HepG2 (cell line): Measurements from ENCODE around the gene HPCAL1. TPM values are rescaled to one million over a fixed set of nuclear protein-coding genes. Genes with fewer than 3 reads are reported as not detected.

Experiments used
- AFF4 ChIP-seq: sonication (generic); formaldehyde crosslinking; IDR thresholded peaks from 2 replicates; pipeline ENCODE4 v1.4.0; 2020; ENCODE audit warnings: missing genetic modification reagents
- KIAA2018 ChIP-seq: sonication (generic); formaldehyde crosslinking; IDR thresholded peaks from 2 replicates; pipeline ENCODE4 v1.5.0; 2020; ENCODE audit warnings: mild to moderate bottlenecking, missing genetic modification reagents, borderline replicate concordance
- KLF11 ChIP-seq: IDR thresholded peaks from 2 replicates; pipeline ENCODE4 v1.6.1; 2016; ENCODE audit warnings: missing compliant biosample characterization
- KLF15 ChIP-seq: sonication (generic); formaldehyde crosslinking; IDR thresholded peaks from 2 replicates; pipeline ENCODE4 v1.8.1; 2023; ENCODE audit warnings: borderline replicate concordance, mild to moderate bottlenecking, inconsistent platforms, missing genetic modification reagents, mixed read lengths
- MBD4 ChIP-seq: IDR thresholded peaks from 2 replicates; pipeline ENCODE4 v1.6.1; 2012; ENCODE audit warnings: low read length, inconsistent platforms, borderline replicate concordance
- ZNF543 ChIP-seq: sonication (generic); formaldehyde crosslinking; IDR thresholded peaks from 2 replicates; pipeline ENCODE4 v1.4.0; 2020; ENCODE audit warnings: mild to moderate bottlenecking, missing genetic modification reagents
- polyA plus RNA-seq, 8 experiments: library from polyadenylated mRNA; depleted of rRNA in 3 of 8; stranded (reverse) in 7 of 8; unstranded in 1 of 8; fragments of >200 nt; fragmentation: Illumina TruSeq in 4 of 8; extraction: Trizol in 4 of 8; gene quantifications; 2 replicates each; pipeline versions ENCODE4 v1.2.1 to v1.2.3, GENCODE V29; 2011 to 2016; ENCODE audit warnings: low read depth in 4 of 8, missing spikeins in 1 of 8, mixed read lengths in 1 of 8; ENCODE audit not compliant: insufficient read depth in 1 of 8
- total RNA-seq, 5 experiments: library from RNA; depleted of rRNA; stranded (reverse); fragments of >200 nt; fragmentation: Illumina TruSeq; extraction: Trizol; gene quantifications; 2 replicates each; pipeline ENCODE4 v1.2.3, GENCODE V29; 2016; ENCODE audit warnings: low read depth in 1 of 5
- TF ChIP-seq, protein P1 (sequence below): sonication (generic); formaldehyde crosslinking; IDR thresholded peaks from 2 replicates; pipeline ENCODE4 v1.8.1; 2023; ENCODE audit warnings: mild to moderate bottlenecking, missing genetic modification reagents
- TF ChIP-seq, protein P2 (sequence below): sonication (generic); formaldehyde crosslinking; IDR thresholded peaks from 2 replicates; pipeline ENCODE4 v1.5.1; 2020; ENCODE audit warnings: mild to moderate bottlenecking, missing genetic modification reagents, borderline replicate concordance

The HPCAL1 gene
- total and polyA plus RNA-seq, 2 of the 13 experiments (the other 11 are each of a cell fraction or from before 2014, with no cell fraction given), result 29.5 to 29.9 TPM

DNA sequence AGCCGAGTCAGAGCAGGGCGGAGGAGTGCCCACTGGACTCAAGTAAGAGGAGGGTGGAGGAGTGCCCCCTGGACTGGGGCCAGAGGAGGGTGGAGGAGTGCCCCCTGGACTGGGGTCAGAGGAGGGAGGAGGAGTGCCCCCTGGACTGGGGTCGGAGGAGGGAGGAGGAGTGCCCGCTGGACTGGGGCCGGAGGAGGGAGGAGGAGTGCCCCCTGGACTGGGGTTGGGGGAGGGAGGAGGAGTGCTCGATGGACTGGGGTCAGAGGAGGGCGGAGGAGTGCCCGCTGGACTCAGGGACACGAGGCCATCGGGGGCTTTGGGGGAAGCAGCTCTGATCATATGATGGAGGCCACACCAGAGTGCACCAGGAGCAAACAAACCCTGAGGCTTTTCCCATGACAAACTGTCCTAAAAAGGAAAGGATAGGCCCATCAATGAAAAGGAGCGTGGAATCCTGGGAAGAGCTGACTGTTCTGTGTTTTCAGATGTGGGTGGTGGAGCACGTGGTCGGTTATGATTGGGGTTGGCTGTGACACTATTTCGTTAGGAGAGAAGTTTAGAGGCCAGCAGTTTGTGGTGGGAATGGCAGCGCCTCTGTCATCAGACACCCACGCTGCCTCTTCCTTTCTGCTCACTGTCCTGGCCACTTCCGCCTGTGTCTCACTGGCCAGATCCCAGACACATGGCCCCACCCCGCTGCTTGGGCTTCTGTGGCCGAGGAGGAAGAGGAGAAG is 24.5 kb upstream of the HPCAL1 start (continued):
- TF ChIP-seq KIAA2018 (no peak), MBD4 (no peak), KLF15 (CRISPR knock-in tag) (no peak), KLF11 (no peak), ZNF543 (CRISPR knock-in tag) (peak; percentile 97), AFF4 (peak; percentile 48; the same call in 1 of the 2 replicates)
- TF ChIP-seq, protein P1, sequence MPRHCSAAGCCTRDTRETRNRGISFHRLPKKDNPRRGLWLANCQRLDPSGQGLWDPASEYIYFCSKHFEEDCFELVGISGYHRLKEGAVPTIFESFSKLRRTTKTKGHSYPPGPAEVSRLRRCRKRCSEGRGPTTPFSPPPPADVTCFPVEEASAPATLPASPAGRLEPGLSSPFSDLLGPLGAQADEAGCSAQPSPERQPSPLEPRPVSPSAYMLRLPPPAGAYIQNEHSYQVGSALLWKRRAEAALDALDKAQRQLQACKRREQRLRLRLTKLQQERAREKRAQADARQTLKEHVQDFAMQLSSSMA (CRISPR knock-in tag), result 0 out of 2 replicates have a peak, but pooled peaks have one; percentile 75
- TF ChIP-seq, protein P2, sequence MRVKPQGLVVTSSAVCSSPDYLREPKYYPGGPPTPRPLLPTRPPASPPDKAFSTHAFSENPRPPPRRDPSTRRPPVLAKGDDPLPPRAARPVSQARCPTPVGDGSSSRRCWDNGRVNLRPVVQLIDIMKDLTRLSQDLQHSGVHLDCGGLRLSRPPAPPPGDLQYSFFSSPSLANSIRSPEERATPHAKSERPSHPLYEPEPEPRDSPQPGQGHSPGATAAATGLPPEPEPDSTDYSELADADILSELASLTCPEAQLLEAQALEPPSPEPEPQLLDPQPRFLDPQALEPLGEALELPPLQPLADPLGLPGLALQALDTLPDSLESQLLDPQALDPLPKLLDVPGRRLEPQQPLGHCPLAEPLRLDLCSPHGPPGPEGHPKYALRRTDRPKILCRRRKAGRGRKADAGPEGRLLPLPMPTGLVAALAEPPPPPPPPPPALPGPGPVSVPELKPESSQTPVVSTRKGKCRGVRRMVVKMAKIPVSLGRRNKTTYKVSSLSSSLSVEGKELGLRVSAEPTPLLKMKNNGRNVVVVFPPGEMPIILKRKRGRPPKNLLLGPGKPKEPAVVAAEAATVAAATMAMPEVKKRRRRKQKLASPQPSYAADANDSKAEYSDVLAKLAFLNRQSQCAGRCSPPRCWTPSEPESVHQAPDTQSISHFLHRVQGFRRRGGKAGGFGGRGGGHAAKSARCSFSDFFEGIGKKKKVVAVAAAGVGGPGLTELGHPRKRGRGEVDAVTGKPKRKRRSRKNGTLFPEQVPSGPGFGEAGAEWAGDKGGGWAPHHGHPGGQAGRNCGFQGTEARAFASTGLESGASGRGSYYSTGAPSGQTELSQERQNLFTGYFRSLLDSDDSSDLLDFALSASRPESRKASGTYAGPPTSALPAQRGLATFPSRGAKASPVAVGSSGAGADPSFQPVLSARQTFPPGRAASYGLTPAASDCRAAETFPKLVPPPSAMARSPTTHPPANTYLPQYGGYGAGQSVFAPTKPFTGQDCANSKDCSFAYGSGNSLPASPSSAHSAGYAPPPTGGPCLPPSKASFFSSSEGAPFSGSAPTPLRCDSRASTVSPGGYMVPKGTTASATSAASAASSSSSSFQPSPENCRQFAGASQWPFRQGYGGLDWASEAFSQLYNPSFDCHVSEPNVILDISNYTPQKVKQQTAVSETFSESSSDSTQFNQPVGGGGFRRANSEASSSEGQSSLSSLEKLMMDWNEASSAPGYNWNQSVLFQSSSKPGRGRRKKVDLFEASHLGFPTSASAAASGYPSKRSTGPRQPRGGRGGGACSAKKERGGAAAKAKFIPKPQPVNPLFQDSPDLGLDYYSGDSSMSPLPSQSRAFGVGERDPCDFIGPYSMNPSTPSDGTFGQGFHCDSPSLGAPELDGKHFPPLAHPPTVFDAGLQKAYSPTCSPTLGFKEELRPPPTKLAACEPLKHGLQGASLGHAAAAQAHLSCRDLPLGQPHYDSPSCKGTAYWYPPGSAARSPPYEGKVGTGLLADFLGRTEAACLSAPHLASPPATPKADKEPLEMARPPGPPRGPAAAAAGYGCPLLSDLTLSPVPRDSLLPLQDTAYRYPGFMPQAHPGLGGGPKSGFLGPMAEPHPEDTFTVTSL (CRISPR knock-in tag), result no peak; the same call in 1 of the 2 replicates
